ENCODE data around the gene ZNF346.
"Not testable (repeated sequence)": the region's sequence is repeated elsewhere in the genome, so short reads cannot be mapped to it uniquely, and the experiment has no call there.

The ZNF346 gene

GRCh38 chr5:177015156-177015555 is 7.3 kb upstream of the ZNF346 start:
- no peak for DNase-seq

- no peak for DNase-seq
Measured at GRCh38 chr5:177018341-177018740, 4.2 kb upstream of the ZNF346 start.

DNA sequence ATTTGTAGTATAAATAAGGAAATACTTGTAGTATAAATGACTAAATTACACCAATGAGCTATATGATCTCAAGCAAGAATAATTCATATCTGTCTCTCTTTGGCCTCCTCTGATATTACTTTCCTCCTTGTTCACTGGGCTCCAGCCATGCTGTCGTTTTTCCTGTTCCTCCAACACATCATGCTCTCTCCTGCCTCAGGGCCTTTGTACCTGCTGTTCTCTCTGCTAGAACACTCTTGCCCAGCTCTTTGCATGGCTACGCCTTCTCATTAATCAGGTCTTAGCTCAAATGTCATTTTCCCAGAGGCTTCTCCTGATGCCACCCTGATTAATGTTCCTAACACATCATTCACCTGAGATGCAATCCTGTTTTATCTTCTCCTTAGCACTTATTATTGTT is 2.5 kb upstream of the ZNF346 start:
- DNase-seq = no peak

DNA sequence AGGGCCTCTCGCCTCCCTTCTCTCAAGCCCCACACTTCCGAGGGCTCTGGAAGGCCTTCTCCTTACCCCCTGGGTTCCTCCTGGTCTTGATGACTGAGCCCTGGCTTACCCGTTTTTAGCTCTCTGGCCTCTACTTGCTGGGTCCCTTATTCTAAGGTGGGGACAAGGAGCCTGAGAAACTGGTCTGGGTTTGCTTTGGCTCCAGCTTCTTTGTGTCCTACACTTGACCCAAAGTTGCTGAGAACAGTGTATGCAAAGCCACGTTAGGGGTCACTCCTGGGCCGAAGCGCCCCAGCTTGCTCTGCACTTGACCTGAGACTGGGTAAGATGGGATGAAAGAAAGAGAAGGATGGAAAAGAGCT is 788 bp downstream of the ZNF346 start:
- no peak for DNase-seq

GRCh38 chr5:177024559-177024958 is 2.1 kb downstream of the ZNF346 start:
- DNase-seq = no peak

GRCh38 chr5:177025101-177025601 is 2.7 kb downstream of the ZNF346 start:
- DNase-seq = no peak

DNA sequence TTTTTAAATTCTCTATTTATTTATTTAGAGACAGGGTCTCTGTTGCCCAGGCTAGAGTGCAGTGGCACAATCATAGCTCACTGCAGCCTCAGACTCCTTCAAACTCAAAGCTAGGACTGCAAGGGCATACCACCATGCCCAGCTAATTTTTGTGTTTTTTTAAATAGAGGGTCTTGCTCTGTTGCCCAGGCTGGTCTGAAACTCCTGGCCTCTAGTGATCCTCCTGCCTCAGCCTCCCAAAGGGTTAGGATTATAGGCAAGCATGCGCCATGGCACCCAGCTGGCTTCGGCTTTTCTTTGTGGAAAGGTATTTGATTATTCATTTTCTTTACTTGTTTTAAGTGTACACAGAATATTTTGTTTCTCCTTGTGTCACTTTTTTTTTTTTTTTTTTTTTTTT is 5.2 kb downstream of the ZNF346 start:
- no peak for DNase-seq

DNA sequence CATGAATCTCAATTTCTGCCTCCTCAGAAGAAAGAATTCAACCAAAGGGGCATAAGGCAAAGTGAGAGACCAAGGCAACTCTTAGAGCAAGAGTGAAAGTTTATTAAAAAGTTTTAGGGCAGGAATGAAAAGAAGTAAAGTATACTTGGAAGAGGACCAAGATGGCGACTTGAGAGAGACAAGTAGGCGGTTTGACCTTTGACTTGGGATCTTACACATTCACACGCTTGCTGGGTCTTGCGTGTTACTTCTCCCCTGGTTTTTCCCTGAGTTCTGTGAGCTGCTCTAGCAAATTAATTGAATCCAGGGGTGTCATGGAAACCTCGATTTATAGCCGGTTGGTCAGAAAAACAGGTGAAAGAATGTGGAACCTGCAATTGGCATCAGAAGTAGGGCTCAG is 7.0 kb downstream of the ZNF346 start:
- DNase-seq = no peak

- DNase-seq = no peak
Measured at GRCh38 chr5:177035976-177036375, 13.5 kb downstream of the ZNF346 start.

DNA sequence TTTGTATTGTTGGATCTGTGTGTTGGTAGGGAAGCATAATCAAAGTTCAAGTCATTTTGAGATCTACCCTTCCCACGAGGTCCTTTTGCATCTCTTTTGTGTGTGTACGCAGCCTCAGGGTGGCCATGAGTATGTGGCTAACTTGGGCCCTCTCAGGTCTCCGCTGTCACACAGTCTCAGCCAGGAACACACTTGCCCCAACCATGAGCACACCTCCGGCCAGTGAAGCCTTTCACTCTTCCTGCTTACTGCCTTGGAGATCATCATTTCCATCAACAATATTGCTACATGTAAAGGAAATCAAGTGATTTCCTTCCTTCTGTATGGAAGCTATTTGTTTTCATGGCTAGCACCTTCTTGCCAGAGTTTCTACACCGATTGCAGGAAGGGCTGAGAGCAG is 13.9 kb downstream of the ZNF346 start:
- no peak for DNase-seq

GRCh38 chr5:177036921-177037320 is 14.4 kb downstream of the ZNF346 start:
- DNase-seq = no peak

- no peak for DNase-seq
Measured at GRCh38 chr5:177040814-177041420, 18.4 kb downstream of the ZNF346 start.

DNA sequence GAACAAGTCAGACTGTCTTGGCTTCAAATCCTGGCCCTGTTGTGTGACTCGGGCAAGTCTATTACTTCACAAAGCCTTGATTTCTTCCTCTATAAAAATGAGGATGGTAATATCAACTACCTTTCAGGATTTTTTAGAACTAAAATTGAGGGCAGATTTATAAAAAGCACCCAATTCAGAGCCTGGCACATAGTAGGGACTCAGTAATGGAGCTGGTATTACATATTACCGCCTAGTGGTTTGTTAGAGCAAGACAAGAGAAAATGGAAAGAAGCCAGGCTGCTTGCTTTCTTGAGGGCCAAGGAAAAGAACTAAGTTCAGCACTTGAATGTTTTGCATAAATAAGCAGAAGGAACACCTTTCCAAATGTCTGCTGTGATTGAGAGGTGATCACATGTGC is 19.4 kb downstream of the ZNF346 start:
- DNase-seq = no peak

- no peak for DNase-seq
Measured at GRCh38 chr5:177043114-177043513, 20.6 kb downstream of the ZNF346 start.

GRCh38 chr5:177043958-177044357 is 21.5 kb downstream of the ZNF346 start:
- no peak for DNase-seq

GRCh38 chr5:177044641-177045040 is 22.1 kb downstream of the ZNF346 start:
- no peak for DNase-seq

GRCh38 chr5:177045631-177046030 is 23.1 kb downstream of the ZNF346 start:
- no peak for DNase-seq

- DNase-seq = not testable (repeated sequence)
Measured at GRCh38 chr5:177048531-177048930, 26.0 kb downstream of the ZNF346 start.

DNA sequence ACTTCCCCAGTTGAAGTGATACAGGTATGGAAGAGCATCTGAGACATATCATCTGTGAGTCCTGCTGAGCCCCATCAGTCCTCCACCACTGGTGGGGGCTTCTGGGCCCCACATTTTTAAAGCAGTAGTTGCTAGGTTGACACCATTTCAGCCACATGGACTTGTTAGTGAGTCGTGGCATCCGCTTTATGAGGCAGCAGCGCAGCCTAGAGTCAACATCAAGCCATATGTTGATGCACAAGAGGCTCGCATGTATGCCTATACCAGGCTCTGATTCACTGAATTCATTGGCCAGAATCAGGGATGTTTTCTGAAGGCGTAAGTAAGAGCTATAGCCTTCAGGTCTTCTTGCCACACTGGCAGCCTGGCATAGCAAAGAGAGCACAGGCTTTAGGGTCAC is 26.8 kb downstream of the ZNF346 start:
- DNase-seq = peak; percentile 9

GRCh38 chr5:177064500-177065277 is 42.2 kb downstream of the ZNF346 start:
- no peak for DNase-seq

DNA sequence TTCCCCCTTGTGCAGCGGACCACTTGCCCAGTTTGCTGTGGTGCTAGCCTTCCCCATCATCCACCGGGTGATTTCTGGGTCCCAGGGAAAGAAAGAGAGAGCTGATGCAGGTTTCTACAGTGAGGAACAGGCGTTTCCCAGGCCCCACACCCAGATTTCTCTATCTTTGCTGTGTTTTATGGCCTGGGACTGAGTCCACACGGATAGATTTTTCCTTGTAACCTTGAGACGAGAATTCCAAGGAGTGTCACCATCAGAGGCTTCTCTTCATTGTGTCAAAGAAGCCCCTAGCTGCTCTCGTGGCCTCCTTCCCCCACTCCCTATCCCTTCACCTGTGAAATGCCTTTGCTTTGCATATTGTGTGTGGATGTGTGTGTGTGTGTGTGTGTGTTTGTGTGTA is 43.0 kb downstream of the ZNF346 start:
- no peak for DNase-seq

- DNase-seq = no peak
Measured at GRCh38 chr5:177066224-177066623, 43.7 kb downstream of the ZNF346 start.

DNA sequence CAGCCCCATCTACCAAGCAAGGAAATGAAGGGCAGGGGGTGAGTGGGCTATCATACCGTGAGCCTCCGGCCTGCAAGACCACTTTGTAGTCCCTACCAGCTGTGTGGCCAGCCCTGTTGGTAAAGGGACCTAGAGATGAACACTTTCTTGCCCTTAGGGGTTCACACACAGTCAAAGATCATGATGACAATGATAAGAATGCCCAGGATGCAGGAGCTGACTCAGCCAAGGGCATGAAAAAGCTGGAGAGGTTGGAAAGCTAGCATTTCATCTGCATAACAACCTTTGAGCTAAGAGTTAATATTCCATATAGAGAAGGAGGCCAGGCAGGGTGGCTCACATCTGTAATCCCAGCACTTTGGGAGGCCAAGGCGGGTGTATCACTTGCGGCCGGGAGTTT is 45.0 kb downstream of the ZNF346 start:
- no peak for DNase-seq

DNA sequence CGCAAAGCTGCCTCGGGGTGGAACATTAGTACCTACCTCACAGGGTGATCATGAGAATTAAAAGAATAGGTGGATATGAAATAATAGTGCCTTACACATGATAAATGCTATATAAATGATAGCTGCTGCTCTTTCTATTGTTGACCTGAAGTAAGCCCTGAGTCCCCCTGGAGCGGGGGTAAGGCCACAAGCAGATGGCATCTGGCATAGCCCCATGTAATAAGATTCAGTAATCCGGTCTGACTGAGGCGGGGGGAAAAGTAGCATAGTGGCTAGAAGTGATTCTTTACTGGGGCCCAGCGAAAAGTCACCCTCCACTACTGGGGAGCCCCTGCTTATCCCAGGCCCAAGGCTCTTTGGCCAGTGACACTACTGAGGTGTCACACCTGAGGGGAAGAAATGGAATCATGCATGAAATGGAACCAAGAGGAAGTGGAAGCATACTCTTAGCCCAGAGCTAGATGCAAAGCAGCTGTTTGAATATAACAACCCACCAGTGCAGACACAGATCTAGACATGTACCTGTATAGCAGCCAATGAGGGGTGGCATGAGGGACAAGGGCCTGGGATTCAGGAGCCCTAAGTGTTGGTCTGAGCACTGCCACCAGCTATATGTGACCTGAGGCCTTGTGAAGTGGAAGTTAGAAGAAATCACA is 48.2 kb downstream of the ZNF346 start:
- DNase-seq = no peak
